HG02885 (cell line): ENCODE measurements around the gene TANK.

Experiments used
- ATAC-seq: cut with Tn5 transposase; IDR thresholded peaks from one replicate; pipeline ENCODE4 v1.9.1; 2021; ENCODE audit warnings: mild to moderate bottlenecking; ENCODE audit not compliant: unreplicated experiment, poor library complexity

TANK gene

GRCh38 chr2:161219211-161219610 lies 59.0 kb downstream of the TANK start:
- ATAC-seq, result no peak

GRCh38 chr2:161223139-161223732 lies 63.0 kb downstream of the TANK start:
- ATAC-seq, result peak; percentile 79

GRCh38 chr2:161228511-161229240 lies 68.4 kb downstream of the TANK start:
- no peak for ATAC-seq

- no peak for ATAC-seq
These were observed 70.7 kb downstream of the TANK start for GRCh38 chr2:161230959-161231358.

GRCh38 chr2:161232571-161232970 lies 72.3 kb downstream of the TANK start:
- ATAC-seq, result no peak

- ATAC-seq, result peak; percentile 44
These were observed 73.7 kb downstream of the TANK start for GRCh38 chr2:161233858-161234431.

- no peak for ATAC-seq
These were observed 74.4 kb downstream of the TANK start for GRCh38 chr2:161234627-161235026.

GRCh38 chr2:161237392-161238264 lies 77.4 kb downstream of the TANK start:
- ATAC-seq, result peak; percentile 48

- no peak for ATAC-seq
These were observed 78.0 kb downstream of the TANK start for GRCh38 chr2:161238265-161238559.

GRCh38 chr2:161238560-161239325 lies 78.5 kb downstream of the TANK start:
- ATAC-seq, result peak; percentile 42

- ATAC-seq, result no peak
These were observed 79.3 kb downstream of the TANK start for GRCh38 chr2:161239326-161240109.

- ATAC-seq, result no peak
These were observed 81.7 kb downstream of the TANK start for GRCh38 chr2:161241894-161242293.

- peak; percentile 32 for ATAC-seq
These were observed 83.1 kb downstream of the TANK start for GRCh38 chr2:161243312-161243711.

GRCh38 chr2:161243905-161244304 lies 83.7 kb downstream of the TANK start:
- ATAC-seq, result no peak

GRCh38 chr2:161244387-161245260 lies 84.4 kb downstream of the TANK start:
- ATAC-seq, result peak; percentile 82

GRCh38 chr2:161245261-161245553 lies 85.0 kb downstream of the TANK start:
- ATAC-seq, result no peak

- ATAC-seq, result no peak
These were observed 85.4 kb downstream of the TANK start for GRCh38 chr2:161245671-161246070.

- no peak for ATAC-seq
These were observed 86.1 kb downstream of the TANK start for GRCh38 chr2:161246281-161246680.
